Measurements from ENCODE around the gene CDYL. TPM values are rescaled to one million over a fixed set of nuclear protein-coding genes. Genes with fewer than 3 reads are reported as not detected.

CDYL gene
- total and polyA plus RNA-seq, 10 donors, result 6.8 to 48.4 (median 35.3) TPM

GRCh38 chr6:4814212-4814611, 38.0 kb downstream of the CDYL start:
- Histone ChIP-seq H3K27ac (no peak overlapping the region), H3K4me3 (no peak overlapping the region), H3K4me1 (peaks cover 5 to 85% (median 43%) of the 10 kb centered on the region in 6 donors), H3K36me3 (no peaks in the 10 kb centered on the region), H3K9me3 (peaks cover 0 to 7% (median 0%) of the 10 kb centered on the region in 8 donors), H3K27me3 (replicated peaks in 1 of 7) (no peaks in the 10 kb centered on the region)
- DNase-seq, result no peak
- intact Hi-C loops (cut with DNase I; ENCODE audit: low total_unique reads), result no loop called here
- TF ChIP-seq POLR2A (IDR thresholded peaks at IDR 0.05), result no peak

- 87 to 91% (median 89%) methylated on average over 2 of the region's 2 CpGs for WGBS, 5 donors
- Histone ChIP-seq H3K9me3 (peaks cover 0 to 2% (median 0%) of the 10 kb centered on the region in 8 donors), H3K36me3 (no peaks in the 10 kb centered on the region), H3K27ac (no peak overlapping the region), H3K4me1 (peaks cover 5 to 92% (median 43%) of the 10 kb centered on the region in 6 donors), H3K4me3 (no peak overlapping the region), H3K27me3 (replicated peaks in 1 of 7) (no peaks in the 10 kb centered on the region)
- DNase-seq, result no peak
- intact Hi-C loops (cut with DNase I; ENCODE audit: low total_unique reads), result no loop called here
- no peak for TF ChIP-seq CTCF (IDR thresholded peaks at IDR 0.05 in 8 of 11, conservative IDR thresholded peaks at IDR 0.05 in 3 of 11)
- no peak for TF ChIP-seq POLR2A (IDR thresholded peaks at IDR 0.05)
- TF ChIP-seq POLR2AphosphoS5 (IDR thresholded peaks at IDR 0.05), result no peak
Measured at GRCh38 chr6:4814987-4815386, 38.8 kb downstream of the CDYL start.

- DNase-seq, result no peak
- Histone ChIP-seq H3K27me3 (replicated peaks in 1 of 7) (no peaks in the 10 kb centered on the region), H3K27ac (no peak overlapping the region), H3K9me3 (no peaks in the 10 kb centered on the region), H3K36me3 (no peaks in the 10 kb centered on the region), H3K4me3 (no peak overlapping the region), H3K4me1 (peaks cover 5 to 96% (median 41%) of the 10 kb centered on the region in 6 donors)
- 92 to 100% (median 96%) methylated on average over 2 of the region's 2 CpGs for WGBS, 5 donors
- TF ChIP-seq CTCF (IDR thresholded peaks at IDR 0.05 in 8 of 11, conservative IDR thresholded peaks at IDR 0.05 in 3 of 11), result no peak
- no peak for TF ChIP-seq POLR2A (IDR thresholded peaks at IDR 0.05)
- TF ChIP-seq POLR2AphosphoS5 (IDR thresholded peaks at IDR 0.05), result no peak
- intact Hi-C loops (cut with DNase I; ENCODE audit: low total_unique reads), result no loop called here
Measured at GRCh38 chr6:4815584-4815983, 39.4 kb downstream of the CDYL start.

- Histone ChIP-seq H3K27ac (no peak overlapping the region), H3K4me3 (no peak overlapping the region), H3K36me3 (no peaks in the 10 kb centered on the region), H3K9me3 (no peaks in the 10 kb centered on the region), H3K27me3 (replicated peaks in 1 of 7) (no peaks in the 10 kb centered on the region), H3K4me1 (peaks cover 3 to 93% (median 30%) of the 10 kb centered on the region in 6 donors)
- TF ChIP-seq POLR2A (IDR thresholded peaks at IDR 0.05), result no peak
- no peak for TF ChIP-seq CTCF (IDR thresholded peaks at IDR 0.05 in 8 of 11, conservative IDR thresholded peaks at IDR 0.05 in 3 of 11)
- TF ChIP-seq POLR2AphosphoS5 (IDR thresholded peaks at IDR 0.05), result no peak
- intact Hi-C loops (cut with DNase I; ENCODE audit: low total_unique reads), result no loop called here
- 96 to 100% (median 98%) methylated on average over 2 of the region's 2 CpGs for whole genome bisulfite sequencing, 5 donors
- DNase-seq, result no peak
Measured at GRCh38 chr6:4816904-4817303, 40.7 kb downstream of the CDYL start.

GRCh38 chr6:4817551-4817950, 41.3 kb downstream of the CDYL start:
- DNase-seq, result no peak
- Histone ChIP-seq H3K4me1 (peaks cover 0 to 93% (median 25%) of the 10 kb centered on the region in 6 donors), H3K9me3 (no peaks in the 10 kb centered on the region), H3K27me3 (replicated peaks in 1 of 7) (no peaks in the 10 kb centered on the region), H3K27ac (no peak overlapping the region), H3K36me3 (no peaks in the 10 kb centered on the region), H3K4me3 (no peak overlapping the region)
- intact Hi-C loops (cut with DNase I; ENCODE audit: low total_unique reads), result no loop called here
- TF ChIP-seq POLR2AphosphoS5 (IDR thresholded peaks at IDR 0.05) (no peak), CTCF (IDR thresholded peaks at IDR 0.05 in 8 of 11, conservative IDR thresholded peaks at IDR 0.05 in 3 of 11) (no peak), POLR2A (IDR thresholded peaks at IDR 0.05) (no peak)
- WGBS, 5 donors, result 77 to 86% (median 81%) methylated on average over 4 of the region's 4 CpGs
